Left ventricle myocardium inferior (tissue), 1 donor: Measurements from ENCODE around the gene ZNF438. TPM values are rescaled to one million over a fixed set of nuclear protein-coding genes. Genes with fewer than 3 reads are reported as not detected.

ENCODE experiments used
- DNase-seq: peaks from one replicate; pipeline ENCODE4 v3.0.0-alpha.2; 2020
- H3K27ac ChIP-seq: fragments of 200-600 bp; replicated peaks from 2 replicates; pipeline ENCODE4 v1.8.0; 2021
- H3K27me3 ChIP-seq: fragments of 200-600 bp; 2 replicates; pipeline ENCODE4 v1.8.0; 2021; ENCODE audit warnings: low read depth
- H3K36me3 ChIP-seq: fragments of 200-600 bp; 2 replicates; pipeline ENCODE4 v1.8.0; 2021
- H3K4me1 ChIP-seq: fragments of 200-600 bp; 2 replicates; pipeline ENCODE4 v1.8.0; 2021
- H3K4me3 ChIP-seq: fragments of 200-600 bp; 2 replicates; pipeline ENCODE4 v1.8.0; 2021; ENCODE audit warnings: mild to moderate bottlenecking, moderate library complexity
- H3K9me3 ChIP-seq: fragments of 200-600 bp; replicated peaks from 2 replicates; pipeline ENCODE4 v1.8.0; 2021
- intact Hi-C: fragments of 100-400 bp; cut with micrococcal nuclease; formaldehyde crosslinking; loops from one replicate; pipeline ENCODE4 v1.11.0; 2022
- total RNA-seq: library from RNA; stranded (reverse); fragmentation: NEBNext Ultra II Directional; extraction: Animal tissue kit (Norgen Biotek cat#: 25700); gene quantifications from one replicate; pipeline ENCODE4 v1.2.1, GENCODE V29; 2021
- TF ChIP-seq, protein P1 (sequence below): fragments of 200-600 bp; IDR thresholded peaks from 2 replicates; pipeline ENCODE4 v1.8.0; 2021; ENCODE audit warnings: antibody characterized with exemption, mild to moderate bottlenecking, borderline replicate concordance
- donor health status: DM: no; HTN: yes; CAD: no; lungs with severe emphysema.

Gene ZNF438
- total RNA-seq, 1 donor from 2014 or later = 13.2 TPM

DNA sequence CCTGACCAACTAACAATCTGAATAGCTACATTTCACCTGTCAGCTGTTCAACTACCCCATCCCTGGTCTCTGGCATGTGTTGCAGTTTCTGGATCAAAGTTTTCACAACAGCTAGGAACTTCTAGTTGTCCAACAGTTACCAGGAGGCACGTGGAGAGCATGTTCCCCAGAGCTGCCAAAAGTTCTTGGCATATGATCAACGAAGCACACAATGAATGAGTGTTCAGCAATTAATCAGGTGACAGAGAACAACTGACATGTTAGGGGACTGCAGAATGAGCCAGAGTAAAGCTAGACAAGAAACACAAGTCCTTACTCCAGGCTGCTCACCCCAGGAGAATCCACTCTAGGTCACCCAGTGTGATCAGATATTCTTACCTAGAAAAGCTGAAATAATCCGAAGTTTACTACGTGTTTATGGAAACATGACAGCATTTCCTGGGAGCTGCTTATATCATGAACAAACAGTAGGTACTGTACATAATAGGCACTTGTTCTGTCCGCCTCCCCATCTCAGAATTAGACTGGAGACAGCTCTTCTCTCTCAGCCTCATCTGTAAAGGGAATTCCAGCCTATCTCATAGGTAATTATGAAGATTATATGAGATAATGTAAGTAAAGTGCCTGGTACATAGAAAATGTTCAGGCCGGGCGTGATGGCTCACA is 50.6 kb downstream of the ZNF438 start:
- Histone ChIP-seq H3K9me3 (peaks cover 12% of the 10 kb centered on the region), H3K36me3 (no peaks in the 10 kb centered on the region), H3K4me1 (peaks cover 45% of the 10 kb centered on the region), H3K27me3 (no peaks in the 10 kb centered on the region), H3K4me3 (no peak overlapping the region), H3K27ac (peak overlapping the region; percentile 80)
- TF ChIP-seq, protein P1, sequence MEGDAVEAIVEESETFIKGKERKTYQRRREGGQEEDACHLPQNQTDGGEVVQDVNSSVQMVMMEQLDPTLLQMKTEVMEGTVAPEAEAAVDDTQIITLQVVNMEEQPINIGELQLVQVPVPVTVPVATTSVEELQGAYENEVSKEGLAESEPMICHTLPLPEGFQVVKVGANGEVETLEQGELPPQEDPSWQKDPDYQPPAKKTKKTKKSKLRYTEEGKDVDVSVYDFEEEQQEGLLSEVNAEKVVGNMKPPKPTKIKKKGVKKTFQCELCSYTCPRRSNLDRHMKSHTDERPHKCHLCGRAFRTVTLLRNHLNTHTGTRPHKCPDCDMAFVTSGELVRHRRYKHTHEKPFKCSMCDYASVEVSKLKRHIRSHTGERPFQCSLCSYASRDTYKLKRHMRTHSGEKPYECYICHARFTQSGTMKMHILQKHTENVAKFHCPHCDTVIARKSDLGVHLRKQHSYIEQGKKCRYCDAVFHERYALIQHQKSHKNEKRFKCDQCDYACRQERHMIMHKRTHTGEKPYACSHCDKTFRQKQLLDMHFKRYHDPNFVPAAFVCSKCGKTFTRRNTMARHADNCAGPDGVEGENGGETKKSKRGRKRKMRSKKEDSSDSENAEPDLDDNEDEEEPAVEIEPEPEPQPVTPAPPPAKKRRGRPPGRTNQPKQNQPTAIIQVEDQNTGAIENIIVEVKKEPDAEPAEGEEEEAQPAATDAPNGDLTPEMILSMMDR = no peak
- intact Hi-C loops = no loop called here
- peak; percentile 53 for DNase-seq

DNA sequence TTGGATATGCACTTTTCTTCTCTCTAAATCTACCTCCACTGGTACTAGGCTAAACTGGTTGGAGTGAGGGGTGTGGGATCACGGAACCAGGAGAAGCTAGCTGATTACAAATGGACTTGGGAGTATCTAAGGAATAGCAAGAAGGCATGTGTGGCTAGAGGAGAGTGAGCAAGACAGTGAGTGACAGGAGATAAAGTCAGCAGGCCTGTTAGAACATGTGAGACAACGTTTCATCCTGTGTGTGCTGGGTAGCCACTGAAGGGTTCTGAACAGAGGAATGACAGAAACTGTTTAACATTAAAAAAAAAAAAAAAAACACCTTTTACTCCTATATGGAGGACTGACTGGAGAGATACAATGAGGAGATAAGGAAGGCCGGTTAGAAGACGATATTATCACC is 51.7 kb downstream of the ZNF438 start:
- DNase-seq = no peak
- peak overlapping the region; percentile 80 for H3K27ac ChIP-seq
- intact Hi-C loops = no loop called here
- TF ChIP-seq, protein P1 = no peak
- H3K27me3 ChIP-seq = no peaks in the 10 kb centered on the region
- H3K4me1 ChIP-seq = peaks cover 41% of the 10 kb centered on the region
- peaks cover 7% of the 10 kb centered on the region for H3K9me3 ChIP-seq
- H3K36me3 ChIP-seq = no peaks in the 10 kb centered on the region
- no peak overlapping the region for H3K4me3 ChIP-seq

DNA sequence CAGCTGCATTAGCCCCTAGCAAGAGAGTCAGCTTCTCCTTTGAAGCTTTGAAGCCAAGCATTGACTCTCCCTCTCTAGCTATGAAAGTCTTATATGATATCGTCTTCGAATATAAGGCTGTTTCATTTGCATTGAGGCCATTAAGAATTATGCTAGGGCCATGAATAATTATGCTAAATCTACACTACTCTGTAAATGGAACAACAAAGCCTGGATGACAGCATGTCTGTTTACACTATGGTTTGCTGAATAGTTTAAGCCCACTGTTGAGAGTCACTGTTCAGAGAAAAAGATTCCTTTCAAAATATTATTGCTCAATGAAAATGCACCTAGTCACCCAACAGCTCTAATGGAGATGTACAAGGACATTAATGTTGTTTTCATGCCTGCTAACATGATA is 52.8 kb downstream of the ZNF438 start:
- peaks cover 6% of the 10 kb centered on the region for H3K9me3 ChIP-seq
- intact Hi-C loops = no loop called here
- TF ChIP-seq, protein P1 = no peak

DNA sequence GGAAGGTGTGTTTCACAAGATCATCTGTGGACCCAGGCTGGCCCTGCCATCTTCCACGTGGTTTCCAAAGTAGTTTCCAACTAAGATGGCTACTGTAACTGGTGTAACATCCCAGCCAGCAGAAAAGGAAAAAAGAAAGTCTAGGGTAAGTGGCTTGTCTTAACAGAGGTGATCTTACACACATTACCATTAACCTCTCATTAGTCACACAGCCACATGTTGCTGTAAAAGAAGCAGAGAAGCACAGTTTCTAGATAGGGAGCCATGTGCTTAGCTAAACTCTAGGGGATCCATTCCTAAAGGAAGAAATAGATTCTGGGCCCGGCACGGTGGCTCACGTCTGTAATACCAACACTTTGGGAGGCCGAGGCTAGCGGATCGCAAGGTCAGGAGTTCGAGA is 54.3 kb downstream of the ZNF438 start:
- Histone ChIP-seq H3K4me3 (no peak overlapping the region), H3K27ac (no peak overlapping the region), H3K9me3 (peaks cover 6% of the 10 kb centered on the region), H3K4me1 (peaks cover 51% of the 10 kb centered on the region), H3K36me3 (no peaks in the 10 kb centered on the region), H3K27me3 (no peaks in the 10 kb centered on the region)
- TF ChIP-seq, protein P1 = no peak
- intact Hi-C loops = no loop called here
- no peak for DNase-seq

More for the DNA sequence above, 52.8 kb downstream of the ZNF438 start:
- Histone ChIP-seq H3K36me3 (no peaks in the 10 kb centered on the region), H3K27me3 (no peaks in the 10 kb centered on the region), H3K4me1 (peaks cover 42% of the 10 kb centered on the region), H3K27ac (no peak overlapping the region), H3K4me3 (no peak overlapping the region)
- no peak for DNase-seq

DNA sequence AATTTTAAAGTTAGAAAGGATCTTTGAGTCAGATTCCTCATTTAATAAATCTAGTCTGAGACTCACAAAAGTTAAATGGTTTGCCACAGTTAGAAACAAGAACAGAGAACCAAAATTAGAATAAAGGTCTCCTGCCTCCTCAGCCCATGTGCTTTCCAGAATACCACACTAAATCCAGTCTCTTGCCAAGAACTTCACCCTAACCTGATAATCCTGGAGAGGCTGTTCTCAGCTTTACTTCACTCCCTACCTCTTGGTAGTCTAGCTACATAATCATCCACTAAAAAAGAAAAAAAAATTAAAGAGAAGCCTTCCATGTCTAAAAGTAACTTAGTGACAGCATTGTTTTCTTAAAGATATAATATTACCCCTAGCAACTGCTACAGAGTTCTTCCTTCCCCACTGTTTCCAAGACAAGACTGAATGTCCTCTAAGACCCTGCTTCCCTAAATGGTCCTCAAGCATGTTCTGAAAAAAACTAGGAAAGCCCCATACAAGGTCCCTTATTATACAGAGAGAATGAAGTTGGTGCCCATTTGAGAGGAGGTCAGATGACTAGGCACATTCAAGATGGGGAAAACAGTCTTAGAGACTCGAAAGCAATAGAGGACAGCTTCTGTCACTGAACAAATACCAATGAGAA is 56.8 kb downstream of the ZNF438 start:
- no peaks in the 10 kb centered on the region for H3K36me3 ChIP-seq
- TF ChIP-seq, protein P1 = no peak
- peak overlapping the region; percentile 54 for H3K4me3 ChIP-seq
- intact Hi-C loops = no loop called here
- peak overlapping the region; percentile 79 for H3K27ac ChIP-seq
- no peak for DNase-seq
- peaks cover 6% of the 10 kb centered on the region for H3K9me3 ChIP-seq
- no peaks in the 10 kb centered on the region for H3K27me3 ChIP-seq
- H3K4me1 ChIP-seq = peaks cover 54% of the 10 kb centered on the region
